GM21390 (cell line): ENCODE measurements around the gene DRAXIN.

Source experiments
- ATAC-seq: cut with Tn5 transposase; IDR thresholded peaks from one replicate; pipeline ENCODE4 v1.9.1; 2021; ENCODE audit not compliant: unreplicated experiment

Gene DRAXIN

DNA sequence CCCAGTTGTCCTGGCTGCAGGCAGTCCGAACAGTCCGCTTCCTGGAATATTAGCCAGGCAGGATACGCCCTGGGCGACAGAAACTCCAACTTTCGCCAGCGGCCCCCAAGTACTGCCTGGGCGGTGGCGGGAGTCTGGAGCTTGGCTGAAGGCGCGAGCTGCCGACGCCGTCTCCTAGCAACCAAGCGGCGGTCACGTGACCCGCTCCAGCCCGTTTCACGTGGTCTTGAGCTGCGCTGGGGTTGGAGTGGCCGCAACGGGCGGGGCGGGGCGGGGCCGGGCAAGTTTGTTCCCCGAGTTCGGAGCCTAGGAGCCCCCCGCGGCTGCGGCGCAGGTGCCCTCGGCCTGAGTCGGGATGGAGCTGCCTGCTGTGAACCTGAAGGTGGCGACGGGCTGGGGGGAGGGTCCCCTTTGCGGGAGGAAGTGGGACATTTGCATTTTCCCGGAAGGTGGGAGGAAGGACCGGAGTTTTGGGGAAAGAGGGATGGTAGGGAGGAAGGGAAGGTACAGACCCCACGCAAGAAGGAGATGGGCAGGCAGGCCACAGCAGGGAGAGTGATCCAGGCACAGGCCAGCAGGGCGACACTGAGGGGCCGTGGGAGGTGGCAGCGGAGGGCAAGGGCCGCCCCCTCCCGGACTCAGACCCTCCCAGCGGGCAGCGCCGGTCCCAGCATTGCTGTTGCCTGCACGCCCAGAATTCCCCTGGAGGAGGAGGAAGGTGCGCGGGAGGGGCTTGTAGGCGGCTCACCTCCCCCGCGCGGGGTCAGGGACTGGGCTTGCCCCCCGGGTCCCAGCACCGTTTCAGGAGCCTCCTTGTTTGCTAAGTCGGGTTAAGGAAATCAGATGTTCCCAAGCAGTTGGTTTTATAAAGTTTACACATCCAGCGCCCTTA, 44.6 kb downstream of the DRAXIN start, which contains the start of gene AGTRAP:
TSS of gene AGTRAP (plus strand) at position 283 of the 892 bp plus-strand sequence. CDS start at position 356, 73 bp downstream.
- ATAC-seq, result peak; percentile 59

DNA sequence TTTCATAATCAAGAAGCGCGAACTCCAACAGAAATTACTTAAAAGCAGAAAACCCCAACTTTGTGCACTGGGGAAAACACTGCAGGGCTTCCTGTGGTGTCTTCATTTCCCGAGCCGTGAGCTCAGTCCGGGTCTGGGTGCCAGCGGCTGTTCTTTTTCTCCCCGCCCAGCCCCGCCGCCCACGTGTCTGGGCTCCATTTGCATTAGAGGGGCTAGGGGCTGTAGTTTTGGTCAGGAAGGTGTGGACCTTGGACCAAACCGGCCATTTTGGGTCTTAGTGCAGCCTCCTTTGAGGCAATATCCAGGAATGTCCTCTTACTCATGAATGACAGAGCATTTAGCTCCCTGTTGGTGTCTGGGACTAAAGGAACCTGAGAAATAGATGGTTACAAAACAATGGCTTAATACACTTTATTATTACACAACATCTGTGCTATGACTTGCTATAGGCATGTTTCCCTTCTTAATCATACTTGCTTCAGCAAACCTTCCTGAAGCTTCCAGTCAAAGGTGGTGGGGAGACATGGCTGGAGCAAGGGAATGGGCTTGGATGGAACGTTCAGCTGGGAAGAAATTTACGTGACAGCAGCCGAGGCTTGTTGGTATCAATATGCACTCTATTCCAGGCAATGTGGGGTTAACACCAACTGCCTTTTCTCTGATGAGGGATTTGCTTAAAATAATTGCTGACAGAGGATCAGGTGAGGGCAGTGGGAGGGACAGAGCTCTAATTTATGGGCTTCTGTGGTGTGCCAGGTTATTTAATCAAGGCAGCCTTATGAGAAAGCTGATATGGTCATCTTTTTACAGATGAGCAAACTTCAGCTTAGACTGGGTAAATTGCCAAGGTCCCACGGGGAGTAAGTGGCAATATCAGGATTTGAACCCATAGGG, 45.5 kb downstream of the DRAXIN start:
- no peak for ATAC-seq

DNA sequence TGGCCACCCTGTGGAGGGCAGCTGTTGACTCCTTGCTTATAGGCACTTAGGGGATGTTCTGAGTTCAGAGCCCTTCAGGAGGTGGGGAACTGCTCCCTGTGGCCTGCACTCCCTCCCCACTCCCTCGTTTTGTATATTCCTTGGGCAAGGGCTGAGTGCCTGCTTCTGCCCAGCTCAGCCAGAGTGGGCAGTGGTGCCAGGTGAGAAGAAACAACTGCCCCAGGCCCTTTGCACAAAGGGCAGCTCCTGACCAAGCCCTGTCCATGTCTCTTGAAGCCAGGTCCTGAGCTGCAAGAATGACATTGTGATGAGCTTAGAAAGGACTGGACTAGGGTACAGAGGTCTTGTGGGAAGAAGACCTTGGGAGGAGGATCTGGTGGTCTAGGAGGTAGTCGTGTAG, 46.6 kb downstream of the DRAXIN start:
- no peak for ATAC-seq

DNA sequence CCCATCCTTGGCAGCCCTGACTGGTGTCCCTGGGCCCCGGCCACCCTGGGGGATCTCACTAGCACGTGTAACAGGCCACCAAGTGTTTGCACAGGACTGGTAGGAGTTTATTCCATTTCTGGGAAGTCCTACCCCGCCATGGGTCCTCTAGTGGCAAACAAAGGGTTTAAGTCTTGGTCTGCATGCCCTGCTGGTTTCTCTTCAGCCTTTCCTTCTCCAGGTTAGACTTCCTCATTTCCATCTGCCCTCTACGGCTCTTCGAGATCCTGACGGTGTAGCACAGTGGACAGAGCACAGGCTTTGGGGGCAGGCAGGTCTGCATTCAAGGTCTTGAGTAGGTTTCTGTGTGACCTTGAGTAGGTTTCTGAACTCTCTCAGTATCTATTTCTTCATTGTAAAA, 47.3 kb downstream of the DRAXIN start:
- no peak for ATAC-seq

DNA sequence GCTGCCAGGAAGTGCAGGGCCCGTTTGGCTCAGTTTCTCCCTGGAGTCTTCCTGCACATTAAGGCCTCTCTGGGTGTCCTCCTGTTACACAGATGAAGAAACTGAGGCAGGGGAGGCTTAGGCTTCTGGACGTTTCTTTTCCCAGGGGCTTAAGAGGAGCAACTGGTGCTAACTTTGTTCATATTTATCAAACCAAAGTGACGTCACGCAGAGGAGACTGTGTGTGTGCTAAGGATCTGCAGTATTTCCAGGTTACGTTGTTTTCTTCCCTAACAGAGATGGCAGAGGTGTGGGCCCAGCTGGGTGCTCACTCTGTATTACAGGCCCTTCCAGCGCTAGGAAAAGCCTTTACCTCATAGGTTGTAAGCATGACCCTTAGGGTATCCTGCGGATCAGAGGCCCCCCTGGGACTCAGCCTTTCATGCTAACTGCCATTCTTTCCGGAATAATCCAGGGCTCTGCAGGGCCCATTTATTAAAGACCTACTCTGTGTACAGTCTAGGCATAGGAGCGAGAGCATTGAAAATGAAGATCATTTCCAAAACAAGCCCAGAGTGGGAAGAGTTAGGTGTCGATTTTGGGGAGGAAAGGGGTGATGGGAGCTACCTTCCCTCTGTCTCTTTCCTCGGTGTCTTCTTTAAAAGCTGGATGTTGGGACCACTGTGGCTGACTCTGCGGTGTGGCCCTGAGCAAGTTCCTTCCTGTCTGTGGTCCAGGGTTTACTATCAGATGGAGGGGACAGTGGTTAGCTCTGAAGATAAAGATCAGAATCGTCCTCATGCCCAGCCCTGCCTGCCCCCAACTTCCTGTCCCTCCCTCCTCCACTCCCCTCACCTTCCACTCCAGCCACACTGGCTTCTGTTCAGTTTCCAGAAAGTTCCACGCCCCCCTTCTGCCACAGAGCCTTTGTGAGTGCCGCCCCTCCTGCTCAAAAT, 49.0 kb downstream of the DRAXIN start:
- ATAC-seq, result no peak

DNA sequence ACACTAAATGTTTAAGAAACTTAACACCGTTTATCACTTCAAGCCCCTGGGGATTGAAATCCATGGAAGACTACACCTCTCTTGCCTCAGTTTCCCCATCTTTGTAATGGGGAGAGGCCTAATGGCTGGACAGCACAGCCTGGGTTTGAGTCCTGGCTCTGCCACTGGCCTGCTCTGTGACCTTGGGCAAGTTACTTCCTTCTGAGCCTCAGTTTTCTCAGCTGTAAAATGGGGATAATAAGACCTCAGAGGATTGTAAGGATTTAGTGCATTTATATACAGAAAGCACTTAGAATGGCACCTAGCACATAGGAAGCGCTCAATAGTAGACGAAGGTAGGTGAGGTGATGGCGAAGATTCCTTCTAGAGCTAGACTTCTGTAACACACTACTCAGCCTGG, 50.0 kb downstream of the DRAXIN start:
- ATAC-seq, result no peak

DNA sequence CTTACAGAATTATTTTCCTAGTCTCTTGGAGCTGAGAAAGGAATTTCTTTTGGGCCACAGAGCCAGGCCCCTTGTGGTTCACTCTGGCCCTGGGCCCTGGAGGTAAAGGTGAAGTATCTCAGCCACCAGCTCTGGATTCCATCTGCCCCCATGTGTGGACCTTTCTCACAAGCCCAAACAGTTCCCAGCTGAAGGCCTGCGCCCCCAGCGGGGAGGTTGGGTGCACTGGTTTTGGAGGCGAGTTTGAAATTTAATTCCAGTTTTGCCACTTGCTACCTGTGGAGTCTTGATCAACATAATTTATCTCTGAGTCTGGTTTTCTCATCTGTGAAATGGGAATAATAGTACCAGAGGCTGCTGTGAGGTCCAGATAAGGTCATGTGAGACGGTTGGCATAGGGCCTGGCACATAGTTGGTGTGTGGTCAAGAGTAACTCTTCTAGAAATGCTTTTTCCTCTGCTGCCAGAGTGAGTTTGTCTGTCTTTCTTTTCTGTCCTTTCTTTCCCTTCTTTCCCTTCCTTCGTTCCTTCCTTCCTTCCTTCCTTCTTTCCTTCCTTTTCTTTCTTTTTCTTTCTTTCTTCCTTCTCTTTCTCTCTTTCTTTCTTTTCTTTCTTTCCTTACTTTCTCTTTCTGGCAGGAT, 50.5 kb downstream of the DRAXIN start:
- ATAC-seq, result no peak

DNA sequence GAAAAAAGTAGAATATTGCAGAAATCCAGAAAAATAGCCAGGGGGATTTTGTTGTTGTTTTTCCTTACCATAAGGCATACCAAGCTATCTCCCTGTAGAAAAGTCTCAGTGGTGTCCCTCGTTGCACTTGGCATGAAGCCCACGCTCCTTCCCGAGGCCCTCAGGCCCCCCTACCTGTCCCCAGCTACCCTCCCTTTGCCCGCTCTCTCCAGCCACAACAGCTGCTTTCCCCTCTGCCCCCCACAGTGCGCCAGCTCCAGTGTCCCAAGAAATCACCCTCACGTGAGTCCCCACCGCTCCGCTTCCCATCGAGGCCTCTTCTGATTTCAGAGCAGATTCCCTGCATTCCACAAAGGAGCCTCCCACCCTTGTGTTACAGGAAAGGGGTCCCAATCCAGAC, 52.8 kb downstream of the DRAXIN start:
- no peak for ATAC-seq

DNA sequence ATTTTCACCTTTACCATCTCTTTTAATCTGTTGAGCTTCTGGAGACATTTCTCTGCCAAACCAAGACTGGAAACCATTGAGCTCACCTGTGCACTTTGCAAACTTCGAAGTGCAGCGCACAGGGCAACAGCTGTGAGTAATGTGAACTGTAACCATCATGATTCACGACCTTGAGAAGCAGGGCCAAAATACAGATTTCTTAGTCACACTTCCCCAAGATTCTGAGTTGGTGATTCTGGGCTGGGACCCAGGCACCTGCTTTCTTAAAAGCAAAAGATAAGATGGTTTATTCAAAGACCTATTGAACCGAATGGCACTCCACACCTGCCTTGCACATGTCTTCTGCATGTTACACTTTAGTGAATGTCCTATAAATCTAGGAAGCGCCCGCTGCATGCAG, 54.6 kb downstream of the DRAXIN start:
- ATAC-seq, result no peak

DNA sequence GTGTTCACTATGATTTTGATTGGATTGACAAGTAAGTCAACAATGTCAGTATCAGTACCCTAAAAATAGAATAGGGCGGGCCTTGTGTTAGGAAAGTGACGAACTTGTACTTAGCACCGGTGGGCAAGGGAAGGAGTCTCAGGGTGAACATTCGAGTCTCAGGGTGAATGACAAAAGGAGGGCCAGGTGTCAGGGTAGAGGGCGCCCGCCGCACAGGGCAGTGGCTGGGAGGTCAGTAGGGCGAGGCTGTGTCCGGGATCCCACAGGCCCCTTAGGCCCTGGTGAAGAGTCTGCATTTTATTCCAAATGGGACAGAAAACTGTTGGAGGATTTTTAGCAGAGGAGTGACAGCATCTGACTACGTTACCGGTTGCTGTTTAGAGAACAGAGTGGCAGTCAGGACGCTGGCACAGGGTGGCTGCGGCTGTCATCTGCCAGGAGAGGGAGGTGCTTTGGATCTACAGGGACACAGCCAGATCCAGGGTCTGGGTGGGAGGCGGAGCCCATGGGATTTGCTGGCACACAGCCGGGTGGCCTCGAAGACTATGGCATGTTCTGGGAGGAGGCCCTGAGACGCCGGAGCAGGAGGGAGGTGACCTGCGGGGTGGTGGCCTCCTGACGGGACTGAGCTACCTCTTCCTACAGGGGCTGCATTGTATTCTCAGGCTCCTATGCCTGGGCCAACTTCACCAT, 55.4 kb downstream of the DRAXIN start:
- ATAC-seq, result no peak

DNA sequence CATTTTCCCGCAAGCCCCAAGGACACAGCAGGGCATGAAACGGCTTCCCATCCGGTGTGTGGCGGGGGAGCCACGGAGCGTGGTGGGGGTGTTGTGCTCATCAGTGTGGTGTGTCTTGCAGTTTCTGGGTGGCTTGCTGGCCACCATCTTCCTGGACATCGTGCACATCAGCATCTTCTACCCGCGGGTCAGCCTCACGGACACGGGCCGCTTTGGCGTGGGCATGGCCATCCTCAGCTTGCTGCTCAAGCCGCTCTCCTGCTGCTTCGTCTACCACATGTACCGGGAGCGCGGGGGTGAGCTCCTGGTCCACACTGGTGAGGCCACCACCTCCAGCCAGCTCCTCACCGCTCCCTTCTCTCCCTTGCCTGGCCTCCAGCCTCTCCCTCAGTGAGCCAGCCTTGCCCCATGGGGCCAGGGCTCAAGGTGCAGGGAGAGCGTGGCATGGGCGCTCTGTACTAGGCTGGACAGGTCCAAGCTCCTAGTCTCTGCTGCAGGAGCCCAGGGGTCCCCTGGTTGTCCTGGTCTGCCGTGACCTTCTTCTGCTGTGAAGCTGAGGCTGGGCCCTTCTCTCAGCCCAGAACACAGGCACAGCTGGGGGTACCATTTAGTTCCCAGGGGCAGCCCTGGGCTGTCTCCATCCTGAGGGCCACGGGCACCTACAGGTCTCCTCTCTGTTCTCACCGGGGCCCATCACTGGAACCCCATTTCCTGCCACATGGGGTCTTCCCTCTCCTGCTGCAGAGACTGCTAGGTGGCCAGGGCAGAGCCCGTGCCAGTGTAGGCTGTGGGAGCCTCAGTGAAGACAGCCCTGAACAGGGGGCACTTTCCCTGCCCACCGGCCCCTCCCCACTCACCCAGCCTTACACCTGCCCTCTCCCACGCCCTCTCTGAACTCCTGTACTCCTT, 57.0 kb downstream of the DRAXIN start:
- peak; percentile 18 for ATAC-seq

DNA sequence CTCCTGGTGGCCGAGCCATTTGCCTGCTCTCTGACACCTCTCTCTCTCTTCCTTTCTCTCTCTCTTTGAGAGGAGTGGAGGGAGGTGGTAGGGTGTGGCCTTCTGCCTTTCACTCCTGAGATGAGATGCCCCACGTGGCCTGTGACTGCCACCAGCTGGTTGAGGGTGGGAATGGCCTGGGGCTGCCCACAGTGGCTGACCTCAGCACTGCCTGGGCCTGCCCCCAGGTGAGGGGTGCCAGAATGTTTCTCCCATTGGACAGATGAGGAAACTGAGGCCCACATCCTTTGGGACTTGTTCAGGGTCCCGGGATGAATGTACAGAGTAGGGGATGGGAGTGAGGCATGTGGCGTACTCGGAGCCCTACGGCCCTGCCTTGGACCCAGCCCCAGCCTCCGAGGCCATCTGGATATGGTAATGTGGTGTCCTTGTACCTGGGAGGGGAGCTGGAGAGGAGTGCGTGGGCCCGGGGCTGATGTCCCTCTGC, 57.7 kb downstream of the DRAXIN start:
- ATAC-seq, result peak; percentile 77

DNA sequence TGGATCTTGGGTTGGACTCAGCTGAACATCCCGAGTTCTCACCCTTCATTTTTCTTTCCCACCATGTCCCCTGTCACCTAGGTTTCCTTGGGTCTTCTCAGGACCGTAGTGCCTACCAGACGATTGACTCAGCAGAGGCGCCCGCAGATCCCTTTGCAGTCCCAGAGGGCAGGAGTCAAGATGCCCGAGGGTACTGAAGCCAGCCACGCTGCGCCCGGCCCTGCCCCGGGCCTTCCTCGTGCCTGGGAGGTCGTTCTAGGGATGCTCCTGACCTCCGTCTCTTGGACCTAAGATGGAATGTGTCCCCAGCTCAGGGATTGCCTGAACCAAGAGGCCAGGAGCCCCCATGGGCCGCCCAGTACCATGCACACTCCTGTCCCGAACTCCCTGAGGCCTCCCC, 58.5 kb downstream of the DRAXIN start:
- no peak for ATAC-seq

DNA sequence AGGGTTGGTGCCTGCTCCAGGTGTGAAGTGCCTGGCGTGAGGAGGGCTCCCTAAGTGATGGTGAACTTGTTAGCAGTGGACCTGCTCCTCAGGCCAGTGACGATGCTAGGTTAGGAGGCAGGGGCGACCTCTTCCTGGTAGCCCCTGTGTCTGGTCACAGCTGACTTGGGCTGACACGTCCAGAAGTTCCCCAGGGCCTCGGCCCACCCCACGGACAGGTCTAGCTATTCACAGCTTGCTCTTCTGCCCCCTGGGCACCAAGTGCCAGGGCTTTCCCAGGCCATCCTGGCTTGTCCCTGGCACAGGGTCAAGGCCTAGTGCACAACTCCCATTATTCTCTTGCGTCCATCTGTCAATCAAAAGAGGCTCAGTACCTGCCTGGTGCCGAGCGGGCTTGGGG, 59.6 kb downstream of the DRAXIN start:
- ATAC-seq, result no peak

DNA sequence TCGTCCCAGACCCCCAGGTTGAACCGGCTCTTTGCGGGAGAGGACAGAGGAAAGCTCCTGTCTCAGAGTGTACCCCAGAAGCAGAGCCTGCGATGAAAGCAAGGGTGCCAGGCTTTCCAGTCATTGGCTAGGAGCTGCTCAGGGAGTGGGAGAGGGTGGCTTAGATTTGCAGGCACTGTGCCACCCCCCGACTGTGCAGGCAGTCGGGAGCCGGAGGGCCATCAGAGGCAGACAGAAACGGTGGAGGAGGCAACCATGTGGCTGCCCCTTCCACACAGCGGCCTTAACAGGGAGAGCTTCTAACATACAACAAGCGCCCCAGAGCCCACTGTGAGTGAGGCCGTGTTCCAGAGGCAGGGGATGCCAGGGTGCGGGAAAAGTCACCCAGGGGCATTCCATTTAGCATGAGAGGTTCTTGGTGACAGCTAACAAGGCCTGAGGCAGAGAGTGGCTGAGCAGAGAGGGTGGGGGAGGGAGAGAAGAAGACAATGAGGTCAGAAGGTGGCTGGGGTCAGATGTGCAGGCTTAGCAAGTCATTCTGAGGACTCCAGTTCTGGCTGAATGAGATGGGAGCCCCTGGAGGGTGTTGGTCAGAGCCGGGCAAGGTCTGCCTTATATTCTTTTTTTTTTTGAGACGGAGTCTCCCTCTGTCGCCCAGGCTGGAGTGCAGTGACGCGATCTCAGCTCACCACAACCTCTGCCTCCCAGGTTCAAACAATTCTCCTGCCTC, 61.0 kb downstream of the DRAXIN start:
- ATAC-seq, result no peak

DNA sequence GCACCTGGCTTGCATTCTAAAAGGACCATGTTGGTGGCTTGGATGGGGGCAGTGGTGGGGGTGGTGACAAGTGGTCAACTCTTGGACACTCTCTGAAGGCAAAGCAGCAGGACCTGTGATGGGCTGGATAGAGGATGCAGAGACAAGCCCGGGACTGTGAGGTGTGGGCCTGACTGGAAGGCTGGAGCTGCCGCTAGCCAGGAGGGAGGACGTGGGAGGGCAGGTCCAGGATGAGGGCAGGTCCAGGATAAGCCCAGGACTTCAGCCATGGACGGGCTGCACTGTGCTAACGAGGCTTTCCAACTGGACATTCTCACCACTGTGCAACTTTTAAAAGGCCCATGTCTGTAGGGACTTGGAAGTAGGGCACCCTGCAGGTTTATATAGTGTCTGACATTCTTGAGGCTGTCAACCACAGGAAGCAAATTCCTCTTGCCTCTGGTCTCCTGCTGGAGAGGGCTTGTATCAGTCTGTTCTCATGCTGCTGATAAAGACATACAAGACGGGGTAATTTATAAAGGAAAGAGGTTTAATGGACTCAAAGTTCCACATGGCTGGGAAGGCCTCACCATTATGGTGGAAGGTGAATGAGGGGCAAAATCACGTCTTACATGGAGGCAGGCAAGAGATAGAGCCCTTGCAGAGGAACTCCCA, 62.2 kb downstream of the DRAXIN start:
- ATAC-seq, result no peak

DNA sequence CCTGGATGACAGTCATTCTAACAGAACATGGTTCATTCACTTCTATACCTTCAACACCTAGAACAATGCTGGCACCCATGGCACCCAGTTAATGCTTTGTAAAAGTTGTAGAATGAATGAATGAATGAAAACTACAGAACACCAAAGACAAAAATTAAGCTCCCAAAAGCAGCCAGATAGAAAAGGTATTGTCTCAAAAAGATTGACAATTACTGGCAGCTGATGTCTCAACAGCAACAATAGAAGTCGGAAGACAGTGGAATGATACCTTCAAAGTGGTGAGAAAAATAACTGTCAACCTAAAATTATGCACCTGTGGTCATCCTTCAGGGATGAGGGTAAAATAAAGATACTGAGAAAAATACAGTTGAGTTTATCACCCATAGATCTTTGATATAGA, 65.5 kb downstream of the DRAXIN start:
- no peak for ATAC-seq
